ENCODE results near the gene ADNP2.

DNA sequence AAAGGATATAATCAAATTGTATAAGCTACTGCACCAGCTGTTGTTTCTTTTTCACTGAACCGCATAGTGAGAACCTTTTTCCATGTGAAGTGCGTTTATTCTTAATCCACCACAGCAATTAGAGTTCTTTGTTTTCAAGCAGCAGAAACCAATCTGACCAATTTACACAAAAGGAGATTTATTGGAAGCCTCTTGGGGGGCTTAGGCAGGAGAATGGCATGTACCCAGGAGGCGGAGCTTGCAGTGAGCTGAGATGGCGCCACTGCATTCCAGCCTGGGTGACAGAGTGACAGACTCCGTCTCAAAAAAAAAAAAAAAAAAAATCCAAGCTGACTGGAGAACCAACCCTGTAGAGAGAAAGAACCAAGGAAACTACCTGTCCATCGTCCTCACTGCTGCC lies 10.0 kb downstream of the ADNP2 start:
- TF ChIP-seq, protein P1, sequence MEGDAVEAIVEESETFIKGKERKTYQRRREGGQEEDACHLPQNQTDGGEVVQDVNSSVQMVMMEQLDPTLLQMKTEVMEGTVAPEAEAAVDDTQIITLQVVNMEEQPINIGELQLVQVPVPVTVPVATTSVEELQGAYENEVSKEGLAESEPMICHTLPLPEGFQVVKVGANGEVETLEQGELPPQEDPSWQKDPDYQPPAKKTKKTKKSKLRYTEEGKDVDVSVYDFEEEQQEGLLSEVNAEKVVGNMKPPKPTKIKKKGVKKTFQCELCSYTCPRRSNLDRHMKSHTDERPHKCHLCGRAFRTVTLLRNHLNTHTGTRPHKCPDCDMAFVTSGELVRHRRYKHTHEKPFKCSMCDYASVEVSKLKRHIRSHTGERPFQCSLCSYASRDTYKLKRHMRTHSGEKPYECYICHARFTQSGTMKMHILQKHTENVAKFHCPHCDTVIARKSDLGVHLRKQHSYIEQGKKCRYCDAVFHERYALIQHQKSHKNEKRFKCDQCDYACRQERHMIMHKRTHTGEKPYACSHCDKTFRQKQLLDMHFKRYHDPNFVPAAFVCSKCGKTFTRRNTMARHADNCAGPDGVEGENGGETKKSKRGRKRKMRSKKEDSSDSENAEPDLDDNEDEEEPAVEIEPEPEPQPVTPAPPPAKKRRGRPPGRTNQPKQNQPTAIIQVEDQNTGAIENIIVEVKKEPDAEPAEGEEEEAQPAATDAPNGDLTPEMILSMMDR (conservative IDR thresholded peaks at IDR 0.05; ENCODE audit: low read depth, low read length): no peak
- TF ChIP-seq EZH2 (IDR thresholded peaks at IDR 0.05; ENCODE audit: low read length, unreplicated experiment) (no peak), EZH2phosphoT487 (IDR thresholded peaks at IDR 0.05; ENCODE audit: borderline replicate concordance, low read length) (no peak)
